ENCODE results near the gene BCAP31.

- TF ChIP-seq CTCF (IDR thresholded peaks at IDR 0.05): no peak
- TF ChIP-seq POLR2A (IDR thresholded peaks at IDR 0.05): no peak
These were observed 12.1 kb upstream of the BCAP31 start for GRCh38 chrX:153736071-153736820.
